RWPE1 (cell line): ENCODE results near the gene KIF22.

Experiments
- CTCF ChIA-PET: fragments of 350-600 bp; sonication (Branson Sonifier 250); formaldehyde crosslinking; extraction: SDS; loops from one replicate; lab custom pipeline; 2021; lab: Yijun Ruan, JAX
- POLR2A ChIA-PET: fragments of 400-600 bp; formaldehyde crosslinking; extraction: SDS; loops from one replicate; lab custom pipeline; 2020; ENCODE audit warnings: antibody characterized with exemption; ENCODE audit not compliant: low non-redundant PET; lab: Yijun Ruan, JAX
- DNase-seq: peaks from one replicate; pipeline ENCODE4 v3.0.0; 2012; ENCODE audit warnings: low spot score
- H3K27ac ChIP-seq: fragments of 450-650 bp; 2 replicates; pipeline ENCODE4 v1.5.1; 2017
- TF ChIP-seq, protein P1 (sequence below): fragments of 450-650 bp; conservative IDR thresholded peaks from 2 replicates; pipeline ENCODE4 v1.5.1; 2017; ENCODE audit warnings: low read depth, mild to moderate bottlenecking

Gene KIF22

DNA sequence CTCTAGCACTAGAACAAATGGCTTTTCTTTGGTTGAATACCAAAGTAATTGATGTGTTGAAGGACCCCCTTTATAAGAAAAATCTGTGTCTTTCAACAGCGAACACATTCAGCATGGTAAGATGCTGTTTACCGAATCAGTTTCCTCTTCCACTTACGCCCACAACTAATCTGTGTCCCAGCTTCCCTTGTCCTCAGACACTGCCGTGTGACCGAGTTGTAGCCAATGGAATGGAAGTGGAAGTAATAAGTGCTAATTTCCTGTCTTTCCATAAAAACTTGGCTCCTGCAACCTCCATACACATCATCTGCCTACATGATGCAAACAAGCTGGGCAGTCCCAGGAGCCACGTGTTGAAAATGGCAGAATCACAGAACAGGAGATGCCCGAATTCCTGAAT lies 62.1 kb downstream of the KIF22 start:
- POLR2A ChIA-PET: no interaction called here
- CTCF ChIA-PET: interaction anchor here (1.4 kb wide), 1 partner anchor 180 kb away, joined by 5 read pairs; no protein-coding TSS in a partner anchor
- no peak for DNase-seq
- H3K27ac ChIP-seq: no peak overlapping the region
- TF ChIP-seq, protein P1, sequence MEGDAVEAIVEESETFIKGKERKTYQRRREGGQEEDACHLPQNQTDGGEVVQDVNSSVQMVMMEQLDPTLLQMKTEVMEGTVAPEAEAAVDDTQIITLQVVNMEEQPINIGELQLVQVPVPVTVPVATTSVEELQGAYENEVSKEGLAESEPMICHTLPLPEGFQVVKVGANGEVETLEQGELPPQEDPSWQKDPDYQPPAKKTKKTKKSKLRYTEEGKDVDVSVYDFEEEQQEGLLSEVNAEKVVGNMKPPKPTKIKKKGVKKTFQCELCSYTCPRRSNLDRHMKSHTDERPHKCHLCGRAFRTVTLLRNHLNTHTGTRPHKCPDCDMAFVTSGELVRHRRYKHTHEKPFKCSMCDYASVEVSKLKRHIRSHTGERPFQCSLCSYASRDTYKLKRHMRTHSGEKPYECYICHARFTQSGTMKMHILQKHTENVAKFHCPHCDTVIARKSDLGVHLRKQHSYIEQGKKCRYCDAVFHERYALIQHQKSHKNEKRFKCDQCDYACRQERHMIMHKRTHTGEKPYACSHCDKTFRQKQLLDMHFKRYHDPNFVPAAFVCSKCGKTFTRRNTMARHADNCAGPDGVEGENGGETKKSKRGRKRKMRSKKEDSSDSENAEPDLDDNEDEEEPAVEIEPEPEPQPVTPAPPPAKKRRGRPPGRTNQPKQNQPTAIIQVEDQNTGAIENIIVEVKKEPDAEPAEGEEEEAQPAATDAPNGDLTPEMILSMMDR: no peak

DNA sequence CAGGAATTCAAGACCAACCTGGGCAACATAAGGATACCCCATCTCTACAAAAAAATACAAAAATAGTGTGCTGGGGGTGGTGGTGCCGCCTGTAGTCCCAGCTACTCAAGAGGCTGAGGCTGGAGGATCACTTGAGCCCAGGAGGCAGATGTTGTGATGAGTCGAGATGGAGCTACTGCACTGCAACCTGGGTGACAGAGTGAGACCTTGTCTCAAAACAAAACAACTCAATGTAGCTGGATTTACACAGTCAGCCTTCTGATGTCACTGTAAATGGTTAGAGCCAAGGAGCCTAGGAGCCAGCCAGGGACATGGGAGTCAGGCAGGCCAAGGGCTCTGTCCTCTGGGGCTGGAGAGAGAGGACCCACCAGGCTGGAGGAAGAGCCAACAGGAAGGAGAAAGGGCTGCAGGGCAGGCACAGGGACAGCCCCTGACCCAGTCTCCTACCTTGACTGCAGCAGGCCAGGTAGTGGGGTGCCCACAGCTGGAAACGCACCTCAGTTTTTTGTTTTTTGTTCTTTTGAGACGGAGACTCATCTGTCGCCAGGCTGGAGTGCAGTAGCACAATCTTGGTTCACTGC lies 64.1 kb downstream of the KIF22 start:
- no peak for DNase-seq
- TF ChIP-seq, protein P1: no peak
- CTCF ChIA-PET: no interaction called here
- no peak overlapping the region for H3K27ac ChIP-seq
- POLR2A ChIA-PET: interaction anchor here (0.9 kb wide), 1 partner anchor 9 kb away, joined by 3 read pairs; the partner anchor contains the start of gene CDIPT
